Measurements from ENCODE around the gene CCDC27.

CCDC27 gene

DNA sequence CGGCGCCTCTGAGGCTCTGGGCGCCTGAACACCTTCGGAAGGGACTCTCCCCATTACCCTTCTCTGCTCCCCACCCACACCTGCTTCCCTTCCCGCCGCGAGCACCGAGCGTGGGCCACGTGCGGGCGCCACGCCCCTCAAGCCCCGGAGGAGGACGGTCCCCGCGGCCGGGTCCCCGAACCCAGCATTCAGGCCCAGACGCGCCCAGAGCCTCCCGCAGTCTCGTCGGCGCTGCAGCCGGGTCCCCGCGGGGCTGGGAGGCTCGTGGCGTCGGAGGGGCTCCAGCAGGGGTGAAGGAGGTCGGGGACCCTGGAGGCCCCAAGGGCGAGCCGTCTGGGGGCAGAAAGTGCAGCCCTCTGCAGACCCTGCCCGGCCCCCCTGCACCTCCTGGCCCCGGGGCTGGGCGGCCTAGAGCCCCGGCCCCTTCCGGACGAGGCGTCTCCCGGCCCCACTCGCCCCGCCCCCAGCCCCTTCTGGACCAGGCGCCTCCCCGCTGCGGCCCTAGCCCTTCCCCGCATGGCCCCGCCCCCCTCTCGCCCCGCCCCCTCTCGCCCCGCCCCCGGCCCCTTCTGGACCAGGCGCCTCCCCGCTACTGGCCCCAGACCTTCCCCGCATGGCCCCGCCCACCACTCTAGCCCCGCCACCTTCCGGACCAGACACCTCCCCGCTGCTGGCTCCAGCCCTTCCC lies 19.9 kb downstream of the CCDC27 start:
- Histone ChIP-seq H3K36me3 (no peaks in the 10 kb centered on the region), H3K27ac (peak overlapping the region; percentile 47; the same call in 1 of the 2 replicates), H3K4me3 (ENCODE audit: low read depth, low read length) (peak overlapping the region; percentile 55), H3K9me3 (ENCODE audit: severe bottlenecking) (no peaks in the 10 kb centered on the region), H3K27me3 (ENCODE audit: insufficient read depth, low read depth, severe bottlenecking) (no peaks in the 10 kb centered on the region)
- peak; percentile 97 for DNase-seq
- TF ChIP-seq, protein P1, sequence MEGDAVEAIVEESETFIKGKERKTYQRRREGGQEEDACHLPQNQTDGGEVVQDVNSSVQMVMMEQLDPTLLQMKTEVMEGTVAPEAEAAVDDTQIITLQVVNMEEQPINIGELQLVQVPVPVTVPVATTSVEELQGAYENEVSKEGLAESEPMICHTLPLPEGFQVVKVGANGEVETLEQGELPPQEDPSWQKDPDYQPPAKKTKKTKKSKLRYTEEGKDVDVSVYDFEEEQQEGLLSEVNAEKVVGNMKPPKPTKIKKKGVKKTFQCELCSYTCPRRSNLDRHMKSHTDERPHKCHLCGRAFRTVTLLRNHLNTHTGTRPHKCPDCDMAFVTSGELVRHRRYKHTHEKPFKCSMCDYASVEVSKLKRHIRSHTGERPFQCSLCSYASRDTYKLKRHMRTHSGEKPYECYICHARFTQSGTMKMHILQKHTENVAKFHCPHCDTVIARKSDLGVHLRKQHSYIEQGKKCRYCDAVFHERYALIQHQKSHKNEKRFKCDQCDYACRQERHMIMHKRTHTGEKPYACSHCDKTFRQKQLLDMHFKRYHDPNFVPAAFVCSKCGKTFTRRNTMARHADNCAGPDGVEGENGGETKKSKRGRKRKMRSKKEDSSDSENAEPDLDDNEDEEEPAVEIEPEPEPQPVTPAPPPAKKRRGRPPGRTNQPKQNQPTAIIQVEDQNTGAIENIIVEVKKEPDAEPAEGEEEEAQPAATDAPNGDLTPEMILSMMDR (IDR thresholded peaks at IDR 0.05; ENCODE audit: low read depth, low read length), result no peak

DNA sequence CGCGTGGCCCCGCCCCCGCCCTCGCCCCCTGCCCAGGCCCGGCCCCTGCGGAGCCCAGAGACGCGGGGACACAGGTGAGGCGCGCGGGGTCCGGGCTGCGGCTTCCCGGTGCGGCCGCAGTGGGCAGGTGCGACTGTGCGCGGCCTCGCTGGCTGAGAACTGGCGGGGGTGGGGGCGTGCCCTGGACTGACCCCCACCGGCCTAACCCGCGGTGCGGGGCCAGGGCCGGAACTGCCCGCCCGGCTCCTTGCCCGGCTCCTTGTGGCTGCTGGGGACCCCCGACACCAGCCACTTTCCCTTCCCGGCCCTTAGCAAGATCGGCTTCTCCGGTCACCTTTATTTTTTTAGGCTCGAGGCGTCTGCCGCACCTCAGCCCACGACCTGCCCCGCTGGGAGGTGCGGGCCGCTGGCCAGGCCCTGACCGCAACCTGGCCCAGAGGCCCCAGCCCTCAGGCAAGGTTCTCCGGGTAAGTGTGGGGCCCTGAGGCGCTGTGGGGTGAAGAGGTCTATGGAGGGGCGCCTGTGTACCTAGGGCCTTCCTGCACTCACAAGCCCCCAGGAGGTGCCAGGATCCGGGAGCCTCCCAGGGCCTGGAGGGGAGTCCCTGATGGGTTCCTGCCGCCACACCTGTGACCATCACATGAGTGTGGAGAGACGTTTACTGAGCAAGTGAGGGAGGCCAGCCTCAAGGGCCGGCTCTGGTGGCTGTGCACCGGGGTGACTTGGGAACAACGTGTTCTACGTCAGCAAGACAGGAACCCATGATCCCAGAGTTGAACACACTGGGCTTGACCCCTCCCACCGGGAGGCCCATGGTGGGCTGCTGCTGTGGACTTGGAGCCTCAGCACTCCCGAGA lies 20.7 kb downstream of the CCDC27 start, which contains the start of gene SMIM1:
Gene SMIM1 (plus strand): TSS at position 35 of the 857 bp plus-strand sequence. CDS start 2,625 bp downstream, outside the sequence.
- H3K9me3 ChIP-seq (ENCODE audit: severe bottlenecking), result no peaks in the 10 kb centered on the region
- H3K27me3 ChIP-seq (ENCODE audit: insufficient read depth, low read depth, severe bottlenecking), result no peaks in the 10 kb centered on the region
- H3K27ac ChIP-seq, result peak within 1 kb of the TSS; percentile 47; the same call in 1 of the 2 replicates
- no peaks in the 10 kb centered on the region; the same call in 1 of the 2 replicates for H3K36me3 ChIP-seq
- H3K4me3 ChIP-seq (ENCODE audit: low read depth, low read length), result peak within 1 kb of the TSS; percentile 55
- TF ChIP-seq, protein P1 (IDR thresholded peaks at IDR 0.05; ENCODE audit: low read depth, low read length), result no peak
- no peak for DNase-seq

DNA sequence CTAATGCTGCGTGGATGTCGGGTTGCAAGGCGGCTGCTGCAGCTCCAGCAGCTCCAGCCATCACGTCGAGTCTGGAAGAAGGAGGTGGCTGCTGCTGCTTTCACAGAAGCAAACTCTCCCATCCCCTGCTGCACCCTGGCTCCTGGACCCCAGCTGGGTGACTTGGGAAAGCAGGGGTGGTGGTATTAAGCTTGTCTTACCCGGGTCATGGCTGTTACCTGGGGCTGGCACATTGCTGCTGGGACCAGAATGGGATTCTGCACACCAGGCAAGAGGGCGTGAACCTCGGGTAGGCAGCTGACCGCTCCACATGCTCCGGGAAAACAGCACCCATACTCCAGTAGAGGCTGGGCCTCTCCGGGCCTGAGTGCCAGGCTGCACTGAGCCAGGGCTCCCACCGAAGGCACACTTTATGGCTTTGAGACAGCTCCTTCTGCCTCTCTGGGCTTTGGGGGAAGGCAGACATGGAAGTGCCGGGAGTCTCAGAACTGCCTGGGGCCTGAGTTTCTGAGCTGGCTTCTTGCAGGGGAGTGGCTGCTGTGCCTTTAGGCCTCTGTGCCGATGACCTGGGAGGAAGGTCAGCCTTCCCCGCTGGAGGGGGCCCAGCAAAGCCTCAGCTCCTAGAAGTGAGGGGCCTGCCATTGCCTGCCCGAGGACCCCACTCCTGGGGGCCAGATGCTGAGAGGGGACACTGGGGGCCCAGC lies 21.5 kb downstream of the CCDC27 start:
- H3K27ac ChIP-seq, result no peak overlapping the region
- TF ChIP-seq, protein P1 (IDR thresholded peaks at IDR 0.05; ENCODE audit: low read depth, low read length), result no peak
- H3K4me3 ChIP-seq (ENCODE audit: low read depth, low read length), result no peak overlapping the region
- H3K9me3 ChIP-seq (ENCODE audit: severe bottlenecking), result no peaks in the 10 kb centered on the region
- peaks cover 5% of the 10 kb centered on the region for H3K36me3 ChIP-seq
- no peaks in the 10 kb centered on the region for H3K27me3 ChIP-seq (ENCODE audit: insufficient read depth, low read depth, severe bottlenecking)
- DNase-seq, result no peak

DNA sequence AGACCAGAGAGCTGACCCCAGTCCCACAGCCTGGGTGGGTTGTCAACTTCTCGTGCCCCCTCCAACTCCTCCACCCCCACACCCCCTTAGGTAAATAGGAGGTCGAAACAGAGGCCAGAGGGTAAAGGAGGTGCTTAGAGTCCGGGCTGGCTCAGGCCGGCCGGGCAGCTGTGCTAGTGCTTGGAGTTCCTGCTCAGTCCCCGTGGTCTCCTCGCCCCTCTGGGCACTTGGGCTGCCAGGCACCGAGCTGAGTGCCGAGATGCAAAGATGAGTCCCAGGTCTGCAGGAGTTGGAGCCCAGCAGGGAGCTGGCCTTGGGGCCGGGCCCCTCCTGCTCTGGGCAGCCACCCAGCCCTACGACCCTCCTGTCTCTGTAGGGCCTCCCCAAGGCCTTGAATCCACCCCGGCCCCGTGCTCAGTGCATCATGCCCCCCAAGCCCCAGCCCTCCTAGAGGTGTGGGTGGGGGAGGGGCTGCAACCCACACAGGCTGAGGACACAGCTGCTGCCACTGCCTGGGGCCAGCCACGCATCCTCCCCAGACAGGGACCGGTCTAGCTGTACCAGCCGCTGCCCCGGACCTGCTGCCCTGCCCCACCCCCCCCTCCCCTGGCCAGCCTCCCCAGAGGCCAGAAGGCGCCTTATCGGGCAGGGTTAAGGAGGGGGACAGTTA lies 22.2 kb downstream of the CCDC27 start:
- Histone ChIP-seq H3K27ac (no peak overlapping the region), H3K27me3 (ENCODE audit: insufficient read depth, low read depth, severe bottlenecking) (no peaks in the 10 kb centered on the region), H3K9me3 (ENCODE audit: severe bottlenecking) (no peaks in the 10 kb centered on the region), H3K4me3 (ENCODE audit: low read depth, low read length) (no peak overlapping the region), H3K36me3 (peaks cover 12% of the 10 kb centered on the region)
- TF ChIP-seq, protein P1 (IDR thresholded peaks at IDR 0.05; ENCODE audit: low read depth, low read length), result no peak
- no peak for DNase-seq

DNA sequence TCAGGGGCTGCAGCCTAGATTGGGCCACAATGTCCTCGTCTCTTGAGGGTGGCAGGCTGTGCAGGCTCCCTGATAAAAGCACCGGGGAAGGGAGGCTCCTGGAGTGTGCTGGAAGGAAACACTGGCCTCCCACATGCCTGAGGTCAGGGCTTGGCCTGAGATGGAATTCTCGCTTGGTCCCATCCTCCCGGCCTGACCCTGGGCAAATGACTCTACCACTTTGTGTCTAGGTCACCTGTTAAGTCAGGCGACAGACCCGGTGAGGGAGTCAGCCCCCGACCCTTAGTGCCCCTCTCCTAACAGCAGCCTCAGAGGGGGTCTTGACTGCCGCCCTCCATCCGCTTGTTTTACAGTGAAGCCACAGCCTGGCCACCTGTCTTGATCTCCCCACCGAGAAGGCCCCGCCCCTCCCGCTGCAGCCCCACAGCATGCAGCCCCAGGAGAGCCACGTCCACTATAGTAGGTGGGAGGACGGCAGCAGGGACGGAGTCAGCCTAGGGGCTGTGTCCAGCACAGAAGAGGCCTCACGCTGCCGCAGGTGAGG lies 22.8 kb downstream of the CCDC27 start:
- peak overlapping the region; percentile 30 for H3K4me3 ChIP-seq (ENCODE audit: low read depth, low read length)
- H3K27ac ChIP-seq, result no peak overlapping the region; the same call in 1 of the 2 replicates
- H3K36me3 ChIP-seq, result peaks cover 18% of the 10 kb centered on the region
- no peaks in the 10 kb centered on the region for H3K9me3 ChIP-seq (ENCODE audit: severe bottlenecking)
- TF ChIP-seq, protein P1 (IDR thresholded peaks at IDR 0.05; ENCODE audit: low read depth, low read length), result no peak
- H3K27me3 ChIP-seq (ENCODE audit: insufficient read depth, low read depth, severe bottlenecking), result no peaks in the 10 kb centered on the region
- DNase-seq, result peak; percentile 68
